K562 (cell line): ENCODE results near the gene DIPK1A. TPM values are rescaled to one million over a fixed set of nuclear protein-coding genes. Genes with fewer than 3 reads are reported as not detected.

ENCODE experiments used
- BRF1 ChIP-seq: IDR thresholded peaks from 3 replicates; pipeline ENCODE4 v1.6.1; 2011; ENCODE audit warnings: borderline replicate concordance, mild to moderate bottlenecking; ENCODE audit not compliant: insufficient read length; ENCODE audit errors: extremely low read depth
- DACH1 ChIP-seq: fragments of 450-650 bp; IDR thresholded peaks from 2 replicates; pipeline ENCODE4 v1.6.1; 2018; ENCODE audit not compliant: partially characterized antibody
- JUNB ChIP-seq: fragments of 450-650 bp; formaldehyde crosslinking; conservative IDR thresholded peaks from 2 replicates; pipeline ENCODE4 v1.4.0; 2020; ENCODE audit warnings: mild to moderate bottlenecking
- PHF8 ChIP-seq: fragments of 200-600 bp; sonication (generic); IDR thresholded peaks from 2 replicates; pipeline ENCODE4 v1.6.1; 2012; ENCODE audit warnings: mixed run types, mild to moderate bottlenecking, inconsistent platforms, low read length, moderate library complexity, borderline replicate concordance
- PRMT5 ChIP-seq: sonication (generic); formaldehyde crosslinking; IDR thresholded peaks from 2 replicates; pipeline ENCODE4 v1.5.0; 2020; ENCODE audit warnings: missing genetic modification reagents
- PYGO2 ChIP-seq: fragments of 450-650 bp; IDR thresholded peaks from 2 replicates; pipeline ENCODE4 v1.6.1; 2016; ENCODE audit warnings: mild to moderate bottlenecking, missing genetic modification characterization, moderate library complexity, missing compliant biosample characterization
- SFPQ ChIP-seq: fragments of 200-400 bp; formaldehyde crosslinking; IDR thresholded peaks from 2 replicates; pipeline ENCODE4 v1.6.1; 2017; ENCODE audit warnings: mild to moderate bottlenecking, low read depth, low read length, moderate library complexity
- SMARCB1 ChIP-seq: IDR thresholded peaks from 2 replicates; pipeline ENCODE4 v1.6.1; 2011; ENCODE audit warnings: improper control_type of control experiment, low read depth; ENCODE audit not compliant: insufficient read length
- SMARCC2 ChIP-seq: fragments of 450-650 bp; IDR thresholded peaks from 2 replicates; pipeline ENCODE4 v1.6.1; 2017; ENCODE audit warnings: antibody characterized with exemption, moderate library complexity, mild to moderate bottlenecking, low read depth
- SNIP1 ChIP-seq: fragments of 450-650 bp; IDR thresholded peaks from 2 replicates; pipeline ENCODE4 v1.7.1; 2017; ENCODE audit warnings: low read depth, mild to moderate bottlenecking
- YY1 ChIP-seq, 3 experiments: IDR thresholded peaks; 2 replicates each; pipeline ENCODE4 v1.6.1; 2011; ENCODE audit warnings: low read length in 2 of 3, mild to moderate bottlenecking in 2 of 3, moderate library complexity in 2 of 3, borderline replicate concordance in 1 of 3, control low read depth in 1 of 3, low read depth in 1 of 3; ENCODE audit not compliant: insufficient read depth in 3 of 3, insufficient replicate concordance in 2 of 3, control insufficient read depth in 1 of 3, insufficient read length in 1 of 3; ENCODE audit errors: extremely low read depth in 1 of 3
- ZEB2 ChIP-seq: fragments of 450-650 bp; IDR thresholded peaks from 2 replicates; pipeline ENCODE4 v1.6.1; 2016
- ZNF57 ChIP-seq: fragments of 450-650 bp; formaldehyde crosslinking; IDR thresholded peaks from 2 replicates; pipeline ENCODE4 v1.4.0; 2020; ENCODE audit warnings: mild to moderate bottlenecking, moderate library complexity
- polyA plus RNA-seq, 8 experiments: library from polyadenylated mRNA; depleted of rRNA in 4 of 8; stranded (reverse) in 5 of 8; unstranded in 3 of 8; fragments of >200 nt; fragmentation: Nextera tagmentation in 2 of 8; fragmentation: Illumina TruSeq in 1 of 8; extraction: Ambion mirVana in 2 of 8; extraction: Trizol in 1 of 8; gene quantifications; 2 replicates each; pipeline versions ENCODE4 v1.2.1 to v1.2.3, GENCODE V29; 2011 to 2014; ENCODE audit warnings: inconsistent platforms in 1 of 8, missing spikeins in 1 of 8
- total RNA-seq, 7 experiments: library from RNA; depleted of rRNA in 6 of 7; stranded (reverse); fragments of >200 nt in 6 of 7; fragmentation: Illumina TruSeq in 2 of 7; extraction: Trizol in 2 of 7; gene quantifications; 2 replicates each; pipeline versions ENCODE4 v1.2.1 to v1.2.3, GENCODE V29; 2011 to 2021; ENCODE audit warnings: low replicate concordance in 1 of 7
- TF ChIP-seq, protein P1 (sequence below), 2 experiments: fragments of 250-450 bp in 1 of 2; fragments of 450-650 bp in 1 of 2; sonication (Bioruptor Pico) in 1 of 2; IDR thresholded peaks; 2 replicates each; pipeline versions ENCODE4 v1.6.1 to v1.8.0; 2016 to 2021; ENCODE audit warnings: mild to moderate bottlenecking in 2 of 2, moderate library complexity in 2 of 2, missing compliant biosample characterization in 1 of 2, missing genetic modification characterization in 1 of 2
- TF ChIP-seq, protein P2 (sequence below): sonication (generic); formaldehyde crosslinking; IDR thresholded peaks from 2 replicates; pipeline ENCODE4 v1.8.1; 2023; ENCODE audit warnings: mild to moderate bottlenecking, missing genetic modification reagents
- TF ChIP-seq, protein P3 (sequence below): fragments of 250-450 bp; sonication (Bioruptor Pico); IDR thresholded peaks from 2 replicates; pipeline ENCODE4 v1.4.0; 2020

Gene DIPK1A
- total and polyA plus RNA-seq, 9 of the 15 experiments (the other 6 are each of a cell fraction or from before 2014, with no cell fraction given), result 0.54 to 2.5 (median 1.3) TPM

DNA sequence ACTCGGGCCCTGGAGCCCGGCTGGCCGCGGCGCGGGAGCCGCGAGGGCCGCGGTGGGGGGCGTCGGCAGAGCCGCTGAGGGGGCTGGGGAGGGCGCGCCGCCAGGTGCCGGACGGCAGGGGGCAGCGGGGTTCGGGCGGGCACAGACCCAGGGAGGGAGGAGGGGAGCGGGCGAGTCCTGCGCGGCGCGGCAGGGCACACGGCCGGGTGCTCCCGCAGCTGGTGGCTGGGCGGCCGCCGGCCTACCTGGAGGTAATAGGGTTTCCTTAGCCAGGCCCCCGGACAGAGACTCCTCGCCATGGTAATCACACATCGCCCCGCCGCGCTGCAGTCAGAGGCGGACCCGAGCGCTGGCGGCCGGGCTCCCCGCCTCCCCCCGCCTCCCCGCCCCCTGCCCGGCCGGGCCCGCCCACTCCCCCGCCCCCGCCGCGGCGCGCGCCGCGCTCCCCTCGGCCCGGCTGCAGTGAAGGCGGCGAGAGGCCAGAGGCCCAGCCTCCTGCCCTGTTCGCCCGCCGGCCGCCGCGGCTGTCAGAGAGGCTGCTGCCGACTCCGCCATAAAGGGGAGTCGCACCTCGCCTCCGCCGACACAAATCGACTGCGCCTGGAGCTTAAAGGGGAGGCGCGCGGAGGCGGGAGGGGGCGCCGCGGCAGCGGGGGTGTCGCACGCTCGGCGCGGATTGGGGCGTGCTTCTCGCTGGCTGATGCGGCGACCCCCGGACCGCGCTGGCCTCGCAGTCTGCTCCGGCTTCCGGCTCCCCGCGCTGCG is at the start of gene DIPK1A (continued):
- TF ChIP-seq, protein P1, sequence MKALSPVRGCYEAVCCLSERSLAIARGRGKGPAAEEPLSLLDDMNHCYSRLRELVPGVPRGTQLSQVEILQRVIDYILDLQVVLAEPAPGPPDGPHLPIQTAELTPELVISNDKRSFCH (CRISPR knock-in tag; IDR thresholded peaks at IDR 0.05), result no peak
- TF ChIP-seq, protein P1 (tag; IDR thresholded peaks at IDR 0.05), result peak; percentile 68; the same call in 1 of the 2 replicates
- TF ChIP-seq PYGO2 (no peak), BRF1 (no peak), JUNB (CRISPR knock-in tag) (no peak), SMARCB1 (no peak), ZNF57 (CRISPR knock-in tag) (no peak), DACH1 (no peak), SNIP1 (no peak), SMARCC2 (no peak; the same call in 1 of the 2 replicates), SFPQ (no peak), PHF8 (peak; percentile 73; the same call in 1 of the 2 replicates), YY1 (IDR thresholded peaks at IDR 0.05; ENCODE audit: borderline replicate concordance in 1 of 3, control insufficient read depth in 1 of 3, extremely low read depth in 1 of 3, insufficient read depth in 3 of 3, insufficient read length in 1 of 3, insufficient replicate concordance in 2 of 3, low read depth in 1 of 3, low read length in 2 of 3) (peak in 2 of 3 experiments; percentile 27 to 46), PRMT5 (CRISPR knock-in tag) (no peak), ZEB2 (no peak)
- TF ChIP-seq, protein P2, sequence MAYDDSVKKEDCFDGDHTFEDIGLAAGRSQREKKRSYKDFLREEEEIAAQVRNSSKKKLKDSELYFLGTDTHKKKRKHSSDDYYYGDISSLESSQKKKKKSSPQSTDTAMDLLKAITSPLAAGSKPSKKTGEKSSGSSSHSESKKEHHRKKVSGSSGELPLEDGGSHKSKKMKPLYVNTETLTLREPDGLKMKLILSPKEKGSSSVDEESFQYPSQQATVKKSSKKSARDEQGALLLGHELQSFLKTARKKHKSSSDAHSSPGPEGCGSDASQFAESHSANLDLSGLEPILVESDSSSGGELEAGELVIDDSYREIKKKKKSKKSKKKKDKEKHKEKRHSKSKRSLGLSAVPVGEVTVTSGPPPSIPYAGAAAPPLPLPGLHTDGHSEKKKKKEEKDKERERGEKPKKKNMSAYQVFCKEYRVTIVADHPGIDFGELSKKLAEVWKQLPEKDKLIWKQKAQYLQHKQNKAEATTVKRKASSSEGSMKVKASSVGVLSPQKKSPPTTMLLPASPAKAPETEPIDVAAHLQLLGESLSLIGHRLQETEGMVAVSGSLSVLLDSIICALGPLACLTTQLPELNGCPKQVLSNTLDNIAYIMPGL (CRISPR knock-in tag), result no peak
- TF ChIP-seq, protein P3, sequence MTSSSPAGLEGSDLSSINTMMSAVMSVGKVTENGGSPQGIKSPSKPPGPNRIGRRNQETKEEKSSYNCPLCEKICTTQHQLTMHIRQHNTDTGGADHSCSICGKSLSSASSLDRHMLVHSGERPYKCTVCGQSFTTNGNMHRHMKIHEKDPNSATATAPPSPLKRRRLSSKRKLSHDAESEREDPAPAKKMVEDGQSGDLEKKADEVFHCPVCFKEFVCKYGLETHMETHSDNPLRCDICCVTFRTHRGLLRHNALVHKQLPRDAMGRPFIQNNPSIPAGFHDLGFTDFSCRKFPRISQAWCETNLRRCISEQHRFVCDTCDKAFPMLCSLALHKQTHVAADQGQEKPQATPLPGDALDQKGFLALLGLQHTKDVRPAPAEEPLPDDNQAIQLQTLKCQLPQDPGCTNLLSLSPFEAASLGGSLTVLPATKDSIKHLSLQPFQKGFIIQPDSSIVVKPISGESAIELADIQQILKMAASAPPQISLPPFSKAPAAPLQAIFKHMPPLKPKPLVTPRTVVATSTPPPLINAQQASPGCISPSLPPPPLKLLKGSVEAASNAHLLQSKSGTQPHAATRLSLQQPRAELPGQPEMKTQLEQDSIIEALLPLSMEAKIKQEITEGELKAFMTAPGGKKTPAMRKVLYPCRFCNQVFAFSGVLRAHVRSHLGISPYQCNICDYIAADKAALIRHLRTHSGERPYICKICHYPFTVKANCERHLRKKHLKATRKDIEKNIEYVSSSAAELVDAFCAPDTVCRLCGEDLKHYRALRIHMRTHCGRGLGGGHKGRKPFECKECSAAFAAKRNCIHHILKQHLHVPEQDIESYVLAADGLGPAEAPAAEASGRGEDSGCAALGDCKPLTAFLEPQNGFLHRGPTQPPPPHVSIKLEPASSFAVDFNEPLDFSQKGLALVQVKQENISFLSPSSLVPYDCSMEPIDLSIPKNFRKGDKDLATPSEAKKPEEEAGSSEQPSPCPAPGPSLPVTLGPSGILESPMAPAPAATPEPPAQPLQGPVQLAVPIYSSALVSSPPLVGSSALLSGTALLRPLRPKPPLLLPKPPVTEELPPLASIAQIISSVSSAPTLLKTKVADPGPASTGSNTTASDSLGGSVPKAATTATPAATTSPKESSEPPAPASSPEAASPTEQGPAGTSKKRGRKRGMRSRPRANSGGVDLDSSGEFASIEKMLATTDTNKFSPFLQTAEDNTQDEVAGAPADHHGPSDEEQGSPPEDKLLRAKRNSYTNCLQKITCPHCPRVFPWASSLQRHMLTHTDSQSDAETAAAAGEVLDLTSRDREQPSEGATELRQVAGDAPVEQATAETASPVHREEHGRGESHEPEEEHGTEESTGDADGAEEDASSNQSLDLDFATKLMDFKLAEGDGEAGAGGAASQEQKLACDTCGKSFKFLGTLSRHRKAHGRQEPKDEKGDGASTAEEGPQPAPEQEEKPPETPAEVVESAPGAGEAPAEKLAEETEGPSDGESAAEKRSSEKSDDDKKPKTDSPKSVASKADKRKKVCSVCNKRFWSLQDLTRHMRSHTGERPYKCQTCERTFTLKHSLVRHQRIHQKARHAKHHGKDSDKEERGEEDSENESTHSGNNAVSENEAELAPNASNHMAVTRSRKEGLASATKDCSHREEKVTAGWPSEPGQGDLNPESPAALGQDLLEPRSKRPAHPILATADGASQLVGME (CRISPR knock-in tag), result no peak
